ENCODE data around the gene SFTPA1.
"Not testable (repeated sequence)": the region's sequence is repeated elsewhere in the genome, so short reads cannot be mapped to it uniquely, and the experiment has no call there.

Gene SFTPA1
- 0 reads per million in 2 donors for total RNA-seq

DNA sequence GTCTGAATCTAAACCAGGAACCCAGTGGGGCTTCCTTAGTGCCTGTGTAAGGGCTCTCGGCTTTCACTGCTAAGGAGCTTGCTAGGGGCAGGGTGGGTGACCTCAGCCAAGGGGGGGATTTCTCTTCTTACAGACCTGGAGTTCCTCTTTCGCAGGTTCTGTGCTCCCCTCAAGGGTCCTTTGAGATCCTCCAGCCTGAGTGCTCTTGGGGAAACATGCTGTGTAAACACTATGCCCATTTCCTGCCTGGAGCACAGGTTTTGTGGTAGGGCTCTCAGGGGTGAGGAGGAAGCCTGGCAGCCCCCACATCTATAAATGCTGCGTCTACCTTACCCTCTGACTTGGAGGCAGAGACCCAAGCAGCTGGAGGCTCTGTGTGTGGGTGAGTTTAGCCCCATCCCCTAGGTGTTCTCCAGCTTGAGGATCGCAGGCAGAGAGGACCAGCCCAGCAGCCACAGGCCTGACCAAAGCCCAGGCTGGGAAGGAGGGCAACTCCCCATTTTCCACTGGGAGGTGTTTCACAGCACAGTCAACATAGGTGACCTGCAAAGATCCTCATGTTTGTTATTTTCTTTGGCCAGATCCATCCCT lies at the start of gene SFTPA1:
Gene SFTPA1, plus strand, starts transcription at position 339 of the 591 bp plus-strand sequence. CDS start 887 bp downstream, outside the sequence.
- no peak for DNase-seq

DNA sequence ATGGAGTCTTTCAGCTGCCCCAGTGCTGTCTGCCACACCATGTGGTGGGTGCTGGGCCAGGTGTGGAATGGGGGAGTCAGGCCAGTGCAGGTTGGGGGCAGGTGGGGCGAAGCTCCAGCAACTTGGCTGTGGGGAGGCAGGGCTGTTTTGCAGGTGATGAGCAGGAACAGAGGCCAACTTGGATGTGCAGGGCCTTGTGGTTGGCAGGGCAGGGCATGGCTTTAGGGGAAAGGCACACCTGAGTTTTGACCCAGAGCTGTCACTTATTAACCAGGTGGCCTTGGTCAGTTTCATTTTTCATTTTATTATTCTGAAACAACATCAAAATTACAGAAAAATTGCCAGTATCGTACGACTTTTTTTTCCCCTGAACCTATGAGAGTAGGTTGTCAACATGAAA lies 49.5 kb upstream of the SFTPA1 start:
- no peak for DNase-seq

GRCh38 chr10:79562135-79562756 lies 48.5 kb upstream of the SFTPA1 start:
- no peak for DNase-seq

DNA sequence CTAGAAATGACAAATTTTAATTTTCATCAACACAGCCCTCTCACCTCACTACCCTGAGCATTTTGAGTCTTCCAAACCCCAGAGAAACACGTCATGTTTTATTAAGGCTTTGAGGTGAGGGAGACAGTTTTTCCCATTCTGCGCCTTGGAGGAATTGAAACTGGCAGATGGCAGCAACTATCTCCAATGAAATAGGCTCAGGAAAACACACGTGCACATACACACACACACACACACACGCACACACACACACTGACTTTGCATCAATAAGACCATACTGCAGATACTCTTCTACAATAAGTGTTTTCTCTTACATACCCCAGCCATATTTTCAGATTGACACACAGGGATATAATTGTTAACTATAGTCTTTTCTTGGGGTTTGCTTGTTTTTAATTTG lies 47.3 kb upstream of the SFTPA1 start:
- DNase-seq: no peak

- not testable (repeated sequence) for DNase-seq
These were observed 40.1 kb upstream of the SFTPA1 start for GRCh38 chr10:79570624-79571023.

- DNase-seq: no peak
These were observed 31.4 kb upstream of the SFTPA1 start for GRCh38 chr10:79579361-79579760.

- DNase-seq: no peak
These were observed 29.7 kb upstream of the SFTPA1 start for GRCh38 chr10:79581044-79581443.

DNA sequence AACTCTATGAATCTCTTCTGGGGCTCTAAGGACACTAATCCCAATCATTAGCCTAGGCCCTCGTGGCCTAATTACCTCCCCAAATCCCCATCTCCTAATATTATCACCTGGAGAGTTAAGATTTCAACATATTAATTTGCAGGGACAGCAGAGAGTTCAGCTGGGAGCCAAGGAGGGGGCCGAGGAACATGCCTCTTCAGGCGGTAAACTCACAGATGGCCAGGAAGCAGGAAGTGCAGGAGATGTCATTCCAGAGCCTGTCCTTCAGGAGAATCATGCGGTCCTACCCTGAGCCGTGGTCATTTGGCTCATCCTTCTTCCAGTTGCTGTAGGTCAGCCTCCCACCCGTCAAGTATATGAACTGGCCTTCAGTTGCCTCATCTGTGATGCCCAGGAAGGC lies 28.6 kb upstream of the SFTPA1 start:
- no peak for DNase-seq

DNA sequence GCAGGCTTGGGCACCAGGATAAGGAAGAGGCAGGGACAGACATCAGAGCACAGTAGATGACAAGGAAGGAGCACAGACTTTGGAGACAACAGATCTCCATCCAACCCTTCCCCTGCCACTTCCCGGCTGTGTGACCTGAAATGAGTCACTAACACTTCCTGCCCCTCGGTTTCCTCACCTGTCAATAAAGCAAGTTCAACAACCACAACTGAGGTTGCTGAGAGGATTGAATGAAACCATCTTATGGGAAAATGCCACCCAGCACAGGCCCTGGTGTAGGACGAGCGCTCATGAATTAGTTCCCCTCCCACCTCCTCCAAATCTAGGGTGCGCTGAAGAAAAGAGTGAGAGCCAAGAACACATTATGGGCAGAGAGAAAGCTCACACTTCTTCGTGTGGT lies 27.8 kb upstream of the SFTPA1 start:
- DNase-seq: not testable (repeated sequence)

- DNase-seq: no peak
These were observed 27.2 kb upstream of the SFTPA1 start for GRCh38 chr10:79583488-79584024.

DNA sequence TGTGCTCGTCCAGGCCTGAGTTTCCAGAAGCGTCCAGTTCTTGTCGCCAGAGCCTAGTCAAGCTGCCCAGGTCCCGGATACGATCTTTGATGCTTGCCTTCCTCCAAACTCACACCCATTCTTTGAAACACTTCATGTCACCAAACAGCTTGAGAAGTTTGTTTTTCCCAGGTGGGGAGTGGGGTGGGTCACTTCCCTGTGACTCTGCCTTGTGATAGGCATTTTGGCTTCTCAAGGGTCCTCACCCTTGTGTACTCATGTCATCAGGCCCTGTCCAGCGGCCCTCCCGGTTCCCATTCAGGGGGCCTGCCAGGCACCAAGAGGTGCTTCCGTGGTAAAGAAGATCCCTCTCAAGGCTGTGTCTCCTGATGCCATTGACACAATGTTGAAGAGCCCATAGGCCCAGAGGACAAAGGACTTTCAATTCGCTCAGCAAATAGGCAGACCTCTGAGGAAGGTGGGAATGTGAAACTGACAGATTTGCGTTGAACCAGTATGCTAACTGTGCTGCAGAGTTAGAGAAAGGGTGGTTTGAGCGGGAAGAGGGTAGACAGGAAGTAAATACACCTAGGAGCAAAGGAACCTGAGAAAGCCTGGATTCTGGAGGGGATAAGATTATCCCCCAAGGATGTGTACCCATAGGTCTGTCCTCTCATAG lies 24.7 kb upstream of the SFTPA1 start:
- no peak for DNase-seq

DNA sequence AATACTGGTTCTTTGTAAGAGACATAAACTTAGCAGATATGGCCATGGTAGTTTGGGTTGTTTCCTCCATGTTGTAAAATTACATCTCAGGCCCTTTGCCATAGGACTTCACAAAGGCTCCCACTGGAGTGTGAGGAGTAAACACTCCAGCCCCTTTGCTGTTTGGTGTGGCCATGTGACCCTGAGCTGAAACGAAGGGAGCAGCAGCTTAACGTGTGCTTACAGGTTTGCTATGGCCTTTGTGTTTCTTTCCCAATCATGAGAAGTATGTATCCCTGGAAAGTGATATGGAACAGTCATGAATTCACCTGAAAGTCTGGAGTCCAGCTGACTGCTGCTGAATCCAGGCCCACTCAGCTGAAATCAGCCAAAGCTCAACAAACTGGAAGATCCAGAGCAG lies 23.8 kb upstream of the SFTPA1 start:
- no peak for DNase-seq

GRCh38 chr10:79588800-79589199 lies 21.9 kb upstream of the SFTPA1 start:
- DNase-seq: no peak

GRCh38 chr10:79593377-79593776 lies 17.4 kb upstream of the SFTPA1 start:
- no peak for DNase-seq

- not testable (repeated sequence) for DNase-seq
These were observed 16.2 kb upstream of the SFTPA1 start for GRCh38 chr10:79594565-79594964.

GRCh38 chr10:79595510-79595909 lies 15.2 kb upstream of the SFTPA1 start:
- DNase-seq: no peak

- not testable (repeated sequence) for DNase-seq
These were observed 11.1 kb upstream of the SFTPA1 start for GRCh38 chr10:79599644-79600043.

DNA sequence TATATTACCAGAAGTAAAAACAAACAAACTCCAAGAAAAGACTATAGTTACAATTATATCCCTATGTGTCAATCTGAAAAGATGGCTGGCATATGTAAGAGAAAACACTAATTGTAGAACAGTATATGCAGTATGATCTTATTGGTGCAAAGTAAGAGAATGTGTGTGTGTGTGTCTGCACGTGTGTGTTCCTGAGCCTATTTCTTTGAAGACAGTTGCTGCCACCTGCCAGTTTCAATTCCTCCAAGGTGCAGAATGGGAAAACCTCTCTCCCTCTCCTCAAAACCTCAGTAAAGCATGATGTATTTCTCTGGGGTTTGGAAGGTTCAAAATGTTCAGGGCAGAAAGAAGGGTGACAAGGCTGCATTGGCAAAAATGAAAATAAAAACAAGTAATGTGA lies 8.8 kb upstream of the SFTPA1 start:
- no peak for DNase-seq

- no peak for DNase-seq
These were observed 7.8 kb upstream of the SFTPA1 start for GRCh38 chr10:79602953-79603352.

GRCh38 chr10:79604294-79604693 lies 6.4 kb upstream of the SFTPA1 start:
- DNase-seq: no peak

DNA sequence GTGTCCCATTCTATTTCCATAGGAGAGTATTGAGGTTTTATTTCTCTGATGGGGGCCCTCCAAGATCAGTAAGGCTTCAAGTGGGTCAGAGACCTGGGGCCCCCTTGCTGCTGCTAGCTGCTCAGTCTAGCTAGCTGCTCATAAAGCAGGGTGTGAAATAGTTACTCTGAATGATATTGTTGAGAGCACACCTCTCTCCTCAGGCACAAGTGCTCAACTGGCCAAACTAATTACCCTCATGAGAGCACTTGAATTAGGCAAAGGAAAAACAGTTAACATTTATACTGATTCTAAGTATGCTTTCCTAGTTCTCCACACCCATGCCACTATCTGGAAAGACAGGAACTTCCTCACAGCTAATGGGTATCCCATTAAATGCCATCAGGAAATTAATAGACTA lies 5.4 kb upstream of the SFTPA1 start:
- no peak for DNase-seq

GRCh38 chr10:79608505-79609375 lies 2.0 kb upstream of the SFTPA1 start:
- no peak for DNase-seq
